ENCODE results near the gene ALK.

Gene ALK

DNA sequence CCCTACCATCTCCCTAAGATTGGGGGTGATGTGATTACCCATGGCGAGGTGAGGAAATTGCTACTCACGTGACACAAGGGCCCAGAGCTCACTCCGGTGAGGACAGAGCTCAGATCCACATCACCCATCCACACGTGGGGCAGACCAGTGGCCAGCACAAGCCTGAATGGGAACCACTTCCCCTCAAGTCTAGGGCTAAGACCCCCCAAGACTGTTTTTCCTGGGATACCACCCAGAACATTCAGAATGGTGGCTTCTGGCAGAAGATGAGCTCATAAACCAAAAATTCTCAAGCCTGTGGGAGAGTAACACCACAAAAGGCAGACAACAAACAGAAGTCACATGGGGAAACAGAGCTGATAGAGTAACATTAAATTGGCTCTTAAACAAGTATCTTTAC lies 321.4 kb downstream of the ALK start:
- Histone ChIP-seq H3K9me3 (ENCODE audit: control insufficient read depth, insufficient read depth, low read depth, low read length) (peaks cover 9% of the 10 kb centered on the region; the same call in 1 of the 2 replicates), H3K27ac (ENCODE audit: low read depth, low read length) (no peak overlapping the region), H3K4me3 (ENCODE audit: low read depth, low read length) (no peak overlapping the region), H3K4me1 (ENCODE audit: control insufficient read depth, insufficient read depth, low read length) (peaks cover 25% of the 10 kb centered on the region), H3K9ac (ENCODE audit: low read length) (no peak overlapping the region), H3K36me3 (ENCODE audit: control insufficient read depth, insufficient read depth, low read length) (no peaks in the 10 kb centered on the region), H3K27me3 (ENCODE audit: control insufficient read depth, insufficient read depth, low read length) (no peaks in the 10 kb centered on the region; the same call in 1 of the 2 replicates)

DNA sequence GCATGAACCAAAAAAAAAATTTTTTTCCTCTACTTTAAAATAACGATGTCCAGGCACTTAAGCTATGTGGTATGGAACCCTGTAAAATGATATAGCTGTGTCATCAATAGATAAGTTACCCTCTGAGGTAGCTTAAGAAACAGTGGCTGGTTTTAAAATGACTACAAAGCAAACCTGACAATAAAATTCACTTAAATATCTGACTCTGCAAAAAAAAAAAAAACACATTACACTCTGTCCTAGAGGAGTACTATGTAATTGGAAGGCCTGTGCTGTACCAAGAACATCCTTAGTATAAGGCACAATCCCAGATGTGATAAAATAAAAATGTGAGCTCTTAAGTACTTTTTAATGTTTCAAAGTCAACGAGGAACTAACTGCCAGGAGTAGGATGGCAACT lies 322.4 kb downstream of the ALK start:
- peaks cover 9% of the 10 kb centered on the region; the same call in 1 of the 2 replicates for H3K9me3 ChIP-seq (ENCODE audit: control insufficient read depth, insufficient read depth, low read depth, low read length)
- peaks cover 15% of the 10 kb centered on the region for H3K4me1 ChIP-seq (ENCODE audit: control insufficient read depth, insufficient read depth, low read length)
- H3K9ac ChIP-seq (ENCODE audit: low read length), result no peak overlapping the region
- H3K27me3 ChIP-seq (ENCODE audit: control insufficient read depth, insufficient read depth, low read length), result no peaks in the 10 kb centered on the region; the same call in 1 of the 2 replicates
- no peak overlapping the region for H3K27ac ChIP-seq (ENCODE audit: low read depth, low read length)
- no peak overlapping the region for H3K4me3 ChIP-seq (ENCODE audit: low read depth, low read length)
- H3K36me3 ChIP-seq (ENCODE audit: control insufficient read depth, insufficient read depth, low read length), result no peaks in the 10 kb centered on the region

- H3K27me3 ChIP-seq (ENCODE audit: control insufficient read depth, insufficient read depth, low read length), result no peaks in the 10 kb centered on the region; the same call in 1 of the 2 replicates
These were observed 324.4 kb downstream of the ALK start for GRCh38 chr2:29597035-29597434.

DNA sequence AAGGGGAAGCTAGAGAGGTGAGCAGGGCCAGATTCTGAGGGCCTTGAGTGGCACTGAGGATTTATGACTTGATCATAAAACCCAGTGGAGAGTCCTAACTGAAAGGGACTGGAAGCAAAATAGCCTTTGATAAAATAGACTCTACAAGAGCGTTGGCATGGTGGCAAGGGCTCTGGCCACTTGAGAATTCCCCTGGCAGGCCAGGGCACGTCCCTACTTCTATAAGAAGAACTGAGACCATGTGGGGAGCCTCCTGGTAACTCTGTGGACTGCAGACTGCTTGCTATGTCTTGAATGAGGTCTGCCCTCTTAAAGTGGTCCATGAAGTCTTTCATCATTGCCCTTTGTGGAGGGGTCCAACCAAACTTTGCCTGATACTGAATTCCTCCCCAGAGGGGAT lies 324.8 kb downstream of the ALK start:
- H3K4me1 ChIP-seq (ENCODE audit: control insufficient read depth, insufficient read depth, low read length), result no peaks in the 10 kb centered on the region
- no peak overlapping the region for H3K9ac ChIP-seq (ENCODE audit: low read length)
- no peaks in the 10 kb centered on the region for H3K36me3 ChIP-seq (ENCODE audit: control insufficient read depth, insufficient read depth, low read length)
- no peak overlapping the region for H3K4me3 ChIP-seq (ENCODE audit: low read depth, low read length)
- no peaks in the 10 kb centered on the region; the same call in 1 of the 2 replicates for H3K27me3 ChIP-seq (ENCODE audit: control insufficient read depth, insufficient read depth, low read length)
- no peak overlapping the region for H3K27ac ChIP-seq (ENCODE audit: low read depth, low read length)
- H3K9me3 ChIP-seq (ENCODE audit: control insufficient read depth, insufficient read depth, low read depth, low read length), result peaks cover 9% of the 10 kb centered on the region; the same call in 1 of the 2 replicates

More at GRCh38 chr2:29597035-29597434, 324.4 kb downstream of the ALK start:
- Histone ChIP-seq H3K9me3 (ENCODE audit: control insufficient read depth, insufficient read depth, low read depth, low read length) (peaks cover 9% of the 10 kb centered on the region; the same call in 1 of the 2 replicates), H3K4me1 (ENCODE audit: control insufficient read depth, insufficient read depth, low read length) (no peaks in the 10 kb centered on the region), H3K27ac (ENCODE audit: low read depth, low read length) (no peak overlapping the region), H3K4me3 (ENCODE audit: low read depth, low read length) (no peak overlapping the region), H3K9ac (ENCODE audit: low read length) (no peak overlapping the region), H3K36me3 (ENCODE audit: control insufficient read depth, insufficient read depth, low read length) (no peaks in the 10 kb centered on the region)

- H3K27ac ChIP-seq (ENCODE audit: low read depth, low read length), result no peak overlapping the region
- H3K4me1 ChIP-seq (ENCODE audit: control insufficient read depth, insufficient read depth, low read length), result peaks cover 8% of the 10 kb centered on the region; the same call in 1 of the 2 replicates
- no peaks in the 10 kb centered on the region for H3K27me3 ChIP-seq (ENCODE audit: control insufficient read depth, insufficient read depth, low read length)
- no peak overlapping the region for H3K9ac ChIP-seq (ENCODE audit: low read length)
- no peaks in the 10 kb centered on the region for H3K36me3 ChIP-seq (ENCODE audit: control insufficient read depth, insufficient read depth, low read length)
- no peak overlapping the region for H3K4me3 ChIP-seq (ENCODE audit: low read depth, low read length)
- no peaks in the 10 kb centered on the region for H3K9me3 ChIP-seq (ENCODE audit: control insufficient read depth, insufficient read depth, low read depth, low read length)
These were observed 329.8 kb downstream of the ALK start for GRCh38 chr2:29591600-29591999.

DNA sequence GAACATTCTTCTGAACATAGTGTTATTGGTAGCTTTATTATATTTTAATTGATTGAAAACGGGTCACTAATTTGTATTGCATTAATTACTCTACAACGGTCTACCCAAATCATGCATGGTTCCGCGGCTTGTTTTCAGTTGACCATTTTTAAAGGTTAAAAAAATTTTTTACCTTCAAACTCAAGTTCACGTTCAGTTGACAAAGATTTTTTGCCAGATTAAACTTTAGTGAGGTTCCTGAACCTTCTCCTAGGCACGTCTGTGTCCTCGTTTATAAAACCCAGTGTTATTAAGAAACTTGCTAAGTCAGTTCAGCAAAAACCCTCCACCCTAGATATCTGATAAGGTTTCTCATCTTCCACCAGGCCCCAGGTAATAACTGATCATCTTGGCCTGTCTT lies 331.2 kb downstream of the ALK start:
- no peaks in the 10 kb centered on the region for H3K36me3 ChIP-seq (ENCODE audit: control insufficient read depth, insufficient read depth, low read length)
- no peak overlapping the region for H3K27ac ChIP-seq (ENCODE audit: low read depth, low read length)
- H3K4me1 ChIP-seq (ENCODE audit: control insufficient read depth, insufficient read depth, low read length), result peaks cover 8% of the 10 kb centered on the region; the same call in 1 of the 2 replicates
- no peaks in the 10 kb centered on the region for H3K9me3 ChIP-seq (ENCODE audit: control insufficient read depth, insufficient read depth, low read depth, low read length)
- H3K9ac ChIP-seq (ENCODE audit: low read length), result no peak overlapping the region
- H3K27me3 ChIP-seq (ENCODE audit: control insufficient read depth, insufficient read depth, low read length), result no peaks in the 10 kb centered on the region
- H3K4me3 ChIP-seq (ENCODE audit: low read depth, low read length), result no peak overlapping the region

DNA sequence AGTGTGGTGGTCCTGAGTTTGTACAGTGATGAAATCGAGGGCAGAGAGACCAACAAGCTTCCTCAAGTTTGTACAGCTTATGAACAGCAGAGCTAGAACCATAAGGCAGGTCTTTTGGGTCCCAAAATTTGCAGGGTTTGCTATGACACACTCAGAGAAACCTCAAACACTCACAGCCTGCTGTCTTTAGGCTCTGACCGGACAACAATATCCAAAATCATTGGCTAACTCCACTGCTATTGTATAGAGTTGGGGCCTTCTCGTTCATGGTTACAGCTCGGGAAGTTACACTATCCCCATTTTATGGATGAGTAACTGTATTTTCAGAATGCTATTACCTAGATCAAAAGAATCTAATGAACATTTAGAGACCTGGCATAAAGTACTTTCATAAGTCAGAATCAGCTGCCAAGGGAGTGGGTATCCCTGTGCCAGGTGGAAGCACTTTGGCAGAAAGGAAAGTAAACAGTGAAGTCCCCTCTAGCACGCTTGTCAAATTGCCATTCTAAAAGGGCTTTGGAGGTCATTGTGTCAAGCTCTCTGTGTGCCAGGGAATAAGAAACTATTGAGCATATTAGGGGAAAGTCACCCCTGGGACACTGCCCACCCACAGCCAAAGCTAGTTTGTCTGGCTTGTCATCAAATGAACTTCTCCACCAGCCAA lies 331.8 kb downstream of the ALK start:
- Histone ChIP-seq H3K4me1 (ENCODE audit: control insufficient read depth, insufficient read depth, low read length) (peaks cover 8% of the 10 kb centered on the region; the same call in 1 of the 2 replicates), H3K9ac (ENCODE audit: low read length) (no peak overlapping the region), H3K9me3 (ENCODE audit: control insufficient read depth, insufficient read depth, low read depth, low read length) (no peaks in the 10 kb centered on the region), H3K36me3 (ENCODE audit: control insufficient read depth, insufficient read depth, low read length) (no peaks in the 10 kb centered on the region), H3K4me3 (ENCODE audit: low read depth, low read length) (no peak overlapping the region), H3K27me3 (ENCODE audit: control insufficient read depth, insufficient read depth, low read length) (no peaks in the 10 kb centered on the region), H3K27ac (ENCODE audit: low read depth, low read length) (no peak overlapping the region)

DNA sequence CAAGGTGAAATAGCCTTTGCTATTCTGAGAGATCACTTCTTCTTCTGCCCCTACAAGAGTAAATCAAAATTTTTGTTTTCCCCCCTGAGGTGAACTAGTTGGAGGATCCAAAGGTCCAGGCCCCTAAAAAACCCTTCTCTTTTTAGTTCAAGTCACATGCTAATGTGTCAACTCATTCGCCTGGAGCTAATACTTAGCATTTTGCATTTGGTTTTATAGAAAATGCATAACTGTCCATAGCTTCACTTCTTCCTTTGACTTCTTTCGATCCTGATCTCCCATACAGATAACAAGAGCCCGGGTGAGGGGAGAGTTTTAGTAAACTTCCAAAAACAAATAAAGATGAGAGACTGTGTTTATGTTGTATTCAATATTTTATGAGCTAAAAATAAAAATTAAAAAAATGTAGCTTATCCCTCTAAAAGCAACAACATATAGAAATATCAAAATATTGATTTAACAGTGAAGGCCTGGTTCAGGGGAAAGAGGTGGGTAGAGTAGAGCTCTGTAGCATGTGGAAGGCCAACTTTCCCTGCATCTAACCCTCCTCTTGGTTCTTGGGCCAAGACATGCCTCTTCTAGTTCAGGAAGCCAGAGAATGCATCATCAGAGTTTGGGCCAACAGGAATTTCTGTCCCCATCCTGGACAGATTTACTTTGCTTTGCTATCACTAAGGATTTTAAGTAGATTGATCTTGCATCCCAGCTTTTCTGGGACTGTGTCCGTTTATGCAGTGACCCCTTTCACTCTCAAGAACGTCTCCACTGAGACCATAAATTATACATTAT lies 333.8 kb downstream of the ALK start:
- H3K27ac ChIP-seq (ENCODE audit: low read depth, low read length), result no peak overlapping the region
- H3K9ac ChIP-seq (ENCODE audit: low read length), result no peak overlapping the region
- no peaks in the 10 kb centered on the region for H3K27me3 ChIP-seq (ENCODE audit: control insufficient read depth, insufficient read depth, low read length)

GRCh38 chr2:29586919-29587318 lies 334.5 kb downstream of the ALK start:
- Histone ChIP-seq H3K9ac (ENCODE audit: low read length) (no peak overlapping the region), H3K27ac (ENCODE audit: low read depth, low read length) (no peak overlapping the region), H3K27me3 (ENCODE audit: control insufficient read depth, insufficient read depth, low read length) (no peaks in the 10 kb centered on the region), H3K36me3 (ENCODE audit: control insufficient read depth, insufficient read depth, low read length) (no peaks in the 10 kb centered on the region), H3K9me3 (ENCODE audit: control insufficient read depth, insufficient read depth, low read depth, low read length) (no peaks in the 10 kb centered on the region), H3K4me1 (ENCODE audit: control insufficient read depth, insufficient read depth, low read length) (peaks cover 8% of the 10 kb centered on the region; the same call in 1 of the 2 replicates), H3K4me3 (ENCODE audit: low read depth, low read length) (no peak overlapping the region)

More for the DNA sequence above, 333.8 kb downstream of the ALK start:
- no peak overlapping the region for H3K4me3 ChIP-seq (ENCODE audit: low read depth, low read length)
- no peaks in the 10 kb centered on the region for H3K9me3 ChIP-seq (ENCODE audit: control insufficient read depth, insufficient read depth, low read depth, low read length)
- H3K4me1 ChIP-seq (ENCODE audit: control insufficient read depth, insufficient read depth, low read length), result peaks cover 8% of the 10 kb centered on the region; the same call in 1 of the 2 replicates
- no peaks in the 10 kb centered on the region for H3K36me3 ChIP-seq (ENCODE audit: control insufficient read depth, insufficient read depth, low read length)

DNA sequence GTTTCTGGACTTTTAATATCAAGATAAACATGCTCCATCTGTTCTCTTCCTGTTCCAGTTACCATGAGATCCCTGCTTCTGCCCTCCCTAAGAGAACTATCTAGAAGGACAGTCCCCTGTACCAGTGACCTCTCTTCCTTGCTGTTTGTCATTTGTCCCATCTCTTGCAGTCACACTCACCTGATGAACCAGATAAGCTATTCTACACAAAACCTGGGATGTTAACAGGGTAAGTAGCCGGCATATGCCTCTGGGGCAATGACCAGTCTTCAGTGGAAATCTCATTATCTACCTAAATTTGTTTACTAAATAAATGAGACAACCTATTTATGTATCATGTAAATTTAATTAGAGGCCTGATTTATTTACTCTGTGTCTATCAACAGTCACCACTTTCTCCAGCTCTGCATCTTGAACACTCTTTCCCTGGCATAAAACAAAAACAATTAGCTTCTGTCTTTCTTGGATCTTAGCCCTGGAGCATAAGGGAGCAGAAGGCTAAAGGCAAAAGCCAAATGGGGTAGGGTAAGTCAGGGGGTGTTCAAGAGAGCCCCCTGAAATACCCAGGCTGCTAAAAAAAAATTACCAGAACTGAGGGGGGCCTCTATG lies 337.7 kb downstream of the ALK start:
- no peak overlapping the region for H3K27ac ChIP-seq (ENCODE audit: low read depth, low read length)
- peaks cover 8% of the 10 kb centered on the region for H3K4me1 ChIP-seq (ENCODE audit: control insufficient read depth, insufficient read depth, low read length)
- no peak overlapping the region for H3K9ac ChIP-seq (ENCODE audit: low read length)
- no peak overlapping the region for H3K4me3 ChIP-seq (ENCODE audit: low read depth, low read length)
- H3K27me3 ChIP-seq (ENCODE audit: control insufficient read depth, insufficient read depth, low read length), result no peaks in the 10 kb centered on the region
- no peaks in the 10 kb centered on the region for H3K36me3 ChIP-seq (ENCODE audit: control insufficient read depth, insufficient read depth, low read length)
- no peaks in the 10 kb centered on the region for H3K9me3 ChIP-seq (ENCODE audit: control insufficient read depth, insufficient read depth, low read depth, low read length)

DNA sequence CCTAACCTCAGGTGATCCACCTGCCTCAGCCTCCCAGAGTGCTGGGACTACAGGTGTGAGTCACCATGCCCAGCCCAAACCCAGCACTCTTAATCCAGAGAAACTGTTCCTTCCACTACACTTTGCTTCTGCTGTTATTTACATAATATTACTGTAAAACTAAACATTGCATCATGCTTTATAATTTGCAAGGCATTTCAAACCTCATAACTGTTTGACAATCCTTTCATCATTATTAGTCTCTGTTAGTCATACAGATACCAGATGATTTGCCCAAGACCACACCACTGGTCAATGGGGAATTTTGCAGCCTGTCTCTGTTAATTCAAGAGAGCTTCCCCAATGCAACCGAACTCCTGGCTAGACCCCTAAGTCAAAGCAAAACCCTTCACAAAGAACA lies 338.3 kb downstream of the ALK start:
- H3K9me3 ChIP-seq (ENCODE audit: control insufficient read depth, insufficient read depth, low read depth, low read length), result no peaks in the 10 kb centered on the region
- no peaks in the 10 kb centered on the region for H3K36me3 ChIP-seq (ENCODE audit: control insufficient read depth, insufficient read depth, low read length)
- no peak overlapping the region for H3K27ac ChIP-seq (ENCODE audit: low read depth, low read length)
- no peak overlapping the region for H3K4me3 ChIP-seq (ENCODE audit: low read depth, low read length)
- H3K9ac ChIP-seq (ENCODE audit: low read length), result no peak overlapping the region
- peaks cover 11% of the 10 kb centered on the region for H3K4me1 ChIP-seq (ENCODE audit: control insufficient read depth, insufficient read depth, low read length)
- no peaks in the 10 kb centered on the region for H3K27me3 ChIP-seq (ENCODE audit: control insufficient read depth, insufficient read depth, low read length)

Data from HUES6 (cell line).